HepG2 (cell line): ENCODE results near the gene GJB6. TPM values are rescaled to one million over a fixed set of nuclear protein-coding genes. Genes with fewer than 3 reads are reported as not detected.

ENCODE experiments used
- ATAC-seq: fragments of 200-7000 bp; cut with Tn5 transposase; 3 replicates; pipeline ENCODE4 v1.9.1; 2020; ENCODE audit warnings: mild to moderate bottlenecking, moderate library complexity
- BruUV-seq: library from RNA; stranded (reverse); fragments of 400-500 nt; replicated peaks from 2 replicates; lab custom pipeline; 2021; lab: Mats Ljungman, UMichigan
- CTCF ChIA-PET: fragments of 300-600 bp; formaldehyde crosslinking; extraction: SDS; loops from one replicate; lab custom pipeline; 2021; ENCODE audit warnings: low total read pairs, inconsistent platforms, low intra/inter-chr PET ratio; lab: Yijun Ruan, JAX
- POLR2A ChIA-PET: fragments of 350-600 bp; sonication (Branson Sonifier 250); formaldehyde crosslinking; loops from one replicate; lab custom pipeline; 2020; ENCODE audit warnings: antibody characterized with exemption, inconsistent platforms; lab: Yijun Ruan, JAX
- DNase-seq: peaks from one replicate; pipeline ENCODE4 v3.0.0-alpha.2; 2015; ENCODE audit warnings: low spot score
- FAIRE-seq: peaks from 3 replicates; lab custom pipeline; 2011; peaks lifted over from hg19 to GRCh38; lab: Jason Lieb, UNC
- H2AFZ ChIP-seq: one replicate; pipeline ENCODE4 v1.6.1; 2011; ENCODE audit warnings: low read length, inconsistent platforms
- H3K27ac ChIP-seq: fragments of 300-600 bp; 3 replicates; pipeline ENCODE4 v1.8.0; 2011; ENCODE audit warnings: mixed run types, mild to moderate bottlenecking, mixed read lengths, low read length, inconsistent platforms; ENCODE audit not compliant: insufficient read depth; ENCODE audit errors: extremely low read length
- H3K27me3 ChIP-seq, 2 experiments: fragments of 200-600 bp in 1 of 2; 2 replicates in 1 of 2; 3 replicates in 1 of 2; pipeline versions ENCODE4 v1.6.0 to v1.8.0; 2011; ENCODE audit warnings: low read length in 2 of 2, mild to moderate bottlenecking in 2 of 2, moderate library complexity in 2 of 2, inconsistent platforms in 1 of 2; ENCODE audit not compliant: insufficient read depth in 2 of 2, control insufficient read depth in 1 of 2
- H3K36me3 ChIP-seq, 2 experiments: fragments of 200-600 bp in 1 of 2; replicated peaks in 1 of 2; 2 replicates in 1 of 2; 3 replicates in 1 of 2; pipeline versions ENCODE4 v1.5.1 to v1.8.0; 2011; ENCODE audit warnings: low read length in 2 of 2, inconsistent platforms in 1 of 2; ENCODE audit not compliant: insufficient read depth in 2 of 2, control insufficient read depth in 1 of 2
- H3K4me1 ChIP-seq: 2 replicates; pipeline ENCODE4 v1.5.1; 2012; ENCODE audit warnings: low read length, inconsistent platforms; ENCODE audit not compliant: insufficient read depth
- H3K4me2 ChIP-seq: 2 replicates; pipeline ENCODE4 v1.6.0; 2011; ENCODE audit warnings: low read depth, low read length, inconsistent platforms
- H3K4me3 ChIP-seq, 3 experiments: fragments of 200-600 bp in 1 of 3; sonication (generic), shearing (Covaris generic) in 1 of 3; replicated peaks in 1 of 3; 2 replicates each; pipeline ENCODE4 v1.5.1; 2011 to 2016; ENCODE audit warnings: low read length in 3 of 3, inconsistent platforms in 2 of 3, low read depth in 2 of 3, mild to moderate bottlenecking in 2 of 3, control low read depth in 1 of 3, mixed read lengths in 1 of 3; ENCODE audit not compliant: insufficient read depth in 1 of 3
- H3K79me2 ChIP-seq: one replicate; pipeline ENCODE4 v1.6.1; 2011; ENCODE audit warnings: low read length, inconsistent platforms; ENCODE audit not compliant: insufficient read depth
- H3K9ac ChIP-seq: 2 replicates; pipeline ENCODE4 v1.6.0; 2011; ENCODE audit warnings: mild to moderate bottlenecking, low read depth, low read length, inconsistent platforms; ENCODE audit not compliant: insufficient read depth
- H3K9me3 ChIP-seq: 2 replicates; pipeline ENCODE4 v1.5.1; 2012; ENCODE audit warnings: mild to moderate bottlenecking, low read length
- H4K20me1 ChIP-seq: 2 replicates; pipeline ENCODE4 v1.6.0; 2011; ENCODE audit warnings: inconsistent platforms, mild to moderate bottlenecking, low read length, moderate library complexity; ENCODE audit not compliant: insufficient read depth
- CENPX ChIP-seq: sonication (generic); formaldehyde crosslinking; IDR thresholded peaks from 2 replicates; pipeline ENCODE4 v1.9.0; 2021; ENCODE audit warnings: mild to moderate bottlenecking, missing genetic modification reagents, moderate library complexity
- GTF3A ChIP-seq: sonication (generic); formaldehyde crosslinking; conservative IDR thresholded peaks from 2 replicates; pipeline ENCODE4 v1.4.0; 2020; ENCODE audit warnings: mild to moderate bottlenecking, missing genetic modification reagents
- HCFC1 ChIP-seq: fragments of 150-350 bp; IDR thresholded peaks from 2 replicates; pipeline ENCODE4 v1.6.1; 2014; ENCODE audit warnings: low read depth, low read length
- KIAA2018 ChIP-seq: sonication (generic); formaldehyde crosslinking; IDR thresholded peaks from 2 replicates; pipeline ENCODE4 v1.5.0; 2020; ENCODE audit warnings: mild to moderate bottlenecking, missing genetic modification reagents, borderline replicate concordance
- SAFB2 ChIP-seq: sonication (generic); formaldehyde crosslinking; IDR thresholded peaks from 2 replicates; pipeline ENCODE4 v1.5.1; 2020; ENCODE audit warnings: missing genetic modification reagents, low read depth, mild to moderate bottlenecking, borderline replicate concordance
- ZBTB4 ChIP-seq: sonication (generic); formaldehyde crosslinking; IDR thresholded peaks from 2 replicates; pipeline ENCODE4 v1.4.0; 2020; ENCODE audit warnings: missing genetic modification reagents, mild to moderate bottlenecking, borderline replicate concordance
- ZNF687 ChIP-seq: sonication (generic); formaldehyde crosslinking; IDR thresholded peaks from 2 replicates; pipeline ENCODE4 v1.5.1; 2020; ENCODE audit warnings: mild to moderate bottlenecking, missing genetic modification reagents, moderate library complexity
- WGBS: methylation state at CpG from one replicate; pipeline ENCODE4 v1.1.6; 2017; ENCODE audit warnings: low lambda C conversion rate; 5-methylcytosine and 5-hydroxymethylcytosine counted together
- in situ Hi-C: cut with HindIII; loops from 2 replicates; pipeline ENCODE4 v1.10.0; 2017; ENCODE audit warnings: low pct_unique_long_range_greater_than_20kb; ENCODE audit not compliant: extremely low pct_ligation_motif_present
- intact Hi-C: fragments of 100-400 bp; cut with micrococcal nuclease; formaldehyde crosslinking; loops from one replicate; pipeline ENCODE4 v1.10.0; 2022; ENCODE audit not compliant: unreplicated experiment
- polyA plus RNA-seq, 8 experiments: library from polyadenylated mRNA; depleted of rRNA in 3 of 8; stranded (reverse) in 7 of 8; unstranded in 1 of 8; fragments of >200 nt; fragmentation: Illumina TruSeq in 4 of 8; extraction: Trizol in 4 of 8; gene quantifications; 2 replicates each; pipeline versions ENCODE4 v1.2.1 to v1.2.3, GENCODE V29; 2011 to 2016; ENCODE audit warnings: low read depth in 4 of 8, missing spikeins in 1 of 8, mixed read lengths in 1 of 8; ENCODE audit not compliant: insufficient read depth in 1 of 8
- total RNA-seq, 5 experiments: library from RNA; depleted of rRNA; stranded (reverse); fragments of >200 nt; fragmentation: Illumina TruSeq; extraction: Trizol; gene quantifications; 2 replicates each; pipeline ENCODE4 v1.2.3, GENCODE V29; 2016; ENCODE audit warnings: low read depth in 1 of 5

Gene GJB6
- total and polyA plus RNA-seq, 2 of the 13 experiments (the other 11 are each of a cell fraction or from before 2014, with no cell fraction given): not detected

- BruUV-seq: no TSS peak
- H3K36me3 ChIP-seq: no peaks in the 10 kb centered on the region
- no peak for ATAC-seq
- H2AFZ ChIP-seq: no peak overlapping the region
- no peak for FAIRE-seq
- no peak overlapping the region for H3K27ac ChIP-seq
- no peak overlapping the region for H3K9ac ChIP-seq
- no peaks in the 10 kb centered on the region for H3K79me2 ChIP-seq
- no peak for DNase-seq
- WGBS: 52% methylated on average over 5 of the region's 5 CpGs
- H3K4me1 ChIP-seq: peaks cover 3% of the 10 kb centered on the region
- intact Hi-C loops: no loop called here
- H3K4me3 ChIP-seq: no peak overlapping the region
- peaks cover 1 to 13% of the 10 kb centered on the region in 2 experiments; a peak in 1 of 5 replicates for H3K27me3 ChIP-seq
- CTCF ChIA-PET: no interaction called here
- H3K9me3 ChIP-seq: no peaks in the 10 kb centered on the region
- H3K4me2 ChIP-seq: no peak overlapping the region
- in situ Hi-C loops: no loop called here
- POLR2A ChIA-PET: no interaction called here
- no peaks in the 10 kb centered on the region for H4K20me1 ChIP-seq
- TF ChIP-seq CENPX (CRISPR knock-in tag) (no peak), SAFB2 (CRISPR knock-in tag) (no peak), HCFC1 (no peak), ZBTB4 (CRISPR knock-in tag) (no peak), GTF3A (CRISPR knock-in tag) (no peak), KIAA2018 (CRISPR knock-in tag) (no peak), ZNF687 (CRISPR knock-in tag) (no peak)
These were observed 9.6 kb downstream of the GJB6 start for GRCh38 chr13:20222553-20222952.
